ENCODE measurements around the gene C4orf54.

The C4orf54 gene

GRCh38 chr4:99645638-99646037 is 12.0 kb downstream of the C4orf54 start:
- Histone ChIP-seq H3K9ac (ENCODE audit: low read depth, low read length) (no peak overlapping the region), H3K4me1 (ENCODE audit: insufficient read depth, low read length) (peaks cover 38% of the 10 kb centered on the region), H3K36me3 (ENCODE audit: insufficient read depth, low read length) (no peaks in the 10 kb centered on the region), H3K9me3 (ENCODE audit: control insufficient read depth, insufficient read depth, low read length) (no peaks in the 10 kb centered on the region)

- Histone ChIP-seq H3K9ac (ENCODE audit: low read depth, low read length) (no peak overlapping the region; the same call in 1 of the 2 replicates), H3K4me1 (ENCODE audit: insufficient read depth, low read length) (peaks cover 42% of the 10 kb centered on the region), H3K36me3 (ENCODE audit: insufficient read depth, low read length) (no peaks in the 10 kb centered on the region), H3K9me3 (ENCODE audit: control insufficient read depth, insufficient read depth, low read length) (no peaks in the 10 kb centered on the region)
Observed at GRCh38 chr4:99645036-99645435, 12.6 kb downstream of the C4orf54 start.

- H3K4me1 ChIP-seq (ENCODE audit: insufficient read depth, low read length): peaks cover 42% of the 10 kb centered on the region
Observed at GRCh38 chr4:99644453-99644852, 13.2 kb downstream of the C4orf54 start.

GRCh38 chr4:99642725-99643489 is 14.7 kb downstream of the C4orf54 start:
- Histone ChIP-seq H3K9me3 (ENCODE audit: control insufficient read depth, insufficient read depth, low read length) (no peaks in the 10 kb centered on the region), H3K36me3 (ENCODE audit: insufficient read depth, low read length) (no peaks in the 10 kb centered on the region), H3K4me1 (ENCODE audit: insufficient read depth, low read length) (peaks cover 40% of the 10 kb centered on the region), H3K9ac (ENCODE audit: low read depth, low read length) (no peak overlapping the region)

More at GRCh38 chr4:99644453-99644852, 13.2 kb downstream of the C4orf54 start:
- Histone ChIP-seq H3K36me3 (ENCODE audit: insufficient read depth, low read length) (no peaks in the 10 kb centered on the region), H3K9ac (ENCODE audit: low read depth, low read length) (no peak overlapping the region; the same call in 1 of the 2 replicates), H3K9me3 (ENCODE audit: control insufficient read depth, insufficient read depth, low read length) (no peaks in the 10 kb centered on the region)

- Histone ChIP-seq H3K36me3 (ENCODE audit: insufficient read depth, low read length) (no peaks in the 10 kb centered on the region), H3K9me3 (ENCODE audit: control insufficient read depth, insufficient read depth, low read length) (no peaks in the 10 kb centered on the region), H3K9ac (ENCODE audit: low read depth, low read length) (no peak overlapping the region), H3K4me1 (ENCODE audit: insufficient read depth, low read length) (peaks cover 27% of the 10 kb centered on the region)
Observed at GRCh38 chr4:99640676-99641075, 17.0 kb downstream of the C4orf54 start.

- Histone ChIP-seq H3K4me1 (ENCODE audit: insufficient read depth, low read length) (peaks cover 14% of the 10 kb centered on the region; the same call in 1 of the 2 replicates), H3K9ac (ENCODE audit: low read depth, low read length) (no peak overlapping the region), H3K9me3 (ENCODE audit: control insufficient read depth, insufficient read depth, low read length) (no peaks in the 10 kb centered on the region), H3K36me3 (ENCODE audit: insufficient read depth, low read length) (no peaks in the 10 kb centered on the region)
Observed at GRCh38 chr4:99637174-99637573, 20.5 kb downstream of the C4orf54 start.

- peaks cover 18% of the 10 kb centered on the region; the same call in 1 of the 2 replicates for H3K4me1 ChIP-seq (ENCODE audit: insufficient read depth, low read length)
- H3K9me3 ChIP-seq (ENCODE audit: control insufficient read depth, insufficient read depth, low read length): no peaks in the 10 kb centered on the region
- no peak overlapping the region for H3K9ac ChIP-seq (ENCODE audit: low read depth, low read length)
- H3K36me3 ChIP-seq (ENCODE audit: insufficient read depth, low read length): no peaks in the 10 kb centered on the region
Observed at GRCh38 chr4:99636422-99636821, 21.2 kb downstream of the C4orf54 start.

- no peak overlapping the region for H3K9ac ChIP-seq (ENCODE audit: low read depth, low read length)
- H3K9me3 ChIP-seq (ENCODE audit: control insufficient read depth, insufficient read depth, low read length): no peaks in the 10 kb centered on the region
- peaks cover 15% of the 10 kb centered on the region; the same call in 1 of the 2 replicates for H3K4me1 ChIP-seq (ENCODE audit: insufficient read depth, low read length)
- no peaks in the 10 kb centered on the region for H3K36me3 ChIP-seq (ENCODE audit: insufficient read depth, low read length)
Observed at GRCh38 chr4:99635601-99636000, 22.0 kb downstream of the C4orf54 start.

GRCh38 chr4:99634742-99635360 is 22.8 kb downstream of the C4orf54 start:
- no peaks in the 10 kb centered on the region for H3K9me3 ChIP-seq (ENCODE audit: control insufficient read depth, insufficient read depth, low read length)
- no peaks in the 10 kb centered on the region for H3K36me3 ChIP-seq (ENCODE audit: insufficient read depth, low read length)
- peaks cover 11% of the 10 kb centered on the region; the same call in 1 of the 2 replicates for H3K4me1 ChIP-seq (ENCODE audit: insufficient read depth, low read length)
- no peak overlapping the region for H3K9ac ChIP-seq (ENCODE audit: low read depth, low read length)

GRCh38 chr4:99633772-99634171 is 23.9 kb downstream of the C4orf54 start:
- Histone ChIP-seq H3K36me3 (ENCODE audit: insufficient read depth, low read length) (no peaks in the 10 kb centered on the region), H3K9ac (ENCODE audit: low read depth, low read length) (no peak overlapping the region), H3K9me3 (ENCODE audit: control insufficient read depth, insufficient read depth, low read length) (no peaks in the 10 kb centered on the region), H3K4me1 (ENCODE audit: insufficient read depth, low read length) (peaks cover 11% of the 10 kb centered on the region; the same call in 1 of the 2 replicates)

GRCh38 chr4:99630857-99631360 is 26.7 kb downstream of the C4orf54 start:
- Histone ChIP-seq H3K4me1 (ENCODE audit: insufficient read depth, low read length) (peaks cover 11% of the 10 kb centered on the region; the same call in 1 of the 2 replicates), H3K36me3 (ENCODE audit: insufficient read depth, low read length) (no peaks in the 10 kb centered on the region), H3K9me3 (ENCODE audit: control insufficient read depth, insufficient read depth, low read length) (no peaks in the 10 kb centered on the region), H3K9ac (ENCODE audit: low read depth, low read length) (no peak overlapping the region)

GRCh38 chr4:99629962-99630554 is 27.6 kb downstream of the C4orf54 start:
- Histone ChIP-seq H3K36me3 (ENCODE audit: insufficient read depth, low read length) (no peaks in the 10 kb centered on the region), H3K9me3 (ENCODE audit: control insufficient read depth, insufficient read depth, low read length) (no peaks in the 10 kb centered on the region)

GRCh38 chr4:99628040-99628439 is 29.6 kb downstream of the C4orf54 start:
- Histone ChIP-seq H3K4me1 (ENCODE audit: insufficient read depth, low read length) (peaks cover 6% of the 10 kb centered on the region; the same call in 1 of the 2 replicates), H3K9ac (ENCODE audit: low read depth, low read length) (no peak overlapping the region), H3K36me3 (ENCODE audit: insufficient read depth, low read length) (no peaks in the 10 kb centered on the region), H3K9me3 (ENCODE audit: control insufficient read depth, insufficient read depth, low read length) (no peaks in the 10 kb centered on the region)

More at GRCh38 chr4:99629962-99630554, 27.6 kb downstream of the C4orf54 start:
- no peak overlapping the region for H3K9ac ChIP-seq (ENCODE audit: low read depth, low read length)
- H3K4me1 ChIP-seq (ENCODE audit: insufficient read depth, low read length): peaks cover 6% of the 10 kb centered on the region; the same call in 1 of the 2 replicates

- H3K4me1 ChIP-seq (ENCODE audit: insufficient read depth, low read length): no peaks in the 10 kb centered on the region
- no peaks in the 10 kb centered on the region for H3K36me3 ChIP-seq (ENCODE audit: insufficient read depth, low read length)
- no peaks in the 10 kb centered on the region for H3K9me3 ChIP-seq (ENCODE audit: control insufficient read depth, insufficient read depth, low read length)
- no peak overlapping the region for H3K9ac ChIP-seq (ENCODE audit: low read depth, low read length)
Observed at GRCh38 chr4:99625369-99625768, 32.3 kb downstream of the C4orf54 start.

Measured in ES-I3 (cell line).